ENCODE measurements around the gene NLRC5. TPM values are rescaled to one million over a fixed set of nuclear protein-coding genes. Genes with fewer than 3 reads are reported as not detected.
"Not testable (repeated sequence)": the region's sequence is repeated elsewhere in the genome, so short reads cannot be mapped to it uniquely, and the experiment has no call there.

Gene NLRC5
- total RNA-seq, 1 experiment from 2014 or later = 1.6 TPM

GRCh38 chr16:57096192-57096591 is 106.8 kb downstream of the NLRC5 start:
- Mint-ChIP-seq H3K27ac (ENCODE audit: unreplicated experiment) (no peak overlapping the region), H3K4me1 (ENCODE audit: low read depth, unreplicated experiment) (peaks cover 9% of the 10 kb centered on the region), H3K4me3 (ENCODE audit: unreplicated experiment) (no peak overlapping the region), H3K36me3 (ENCODE audit: insufficient read depth, unreplicated experiment) (peaks cover 8% of the 10 kb centered on the region), H3K27me3 (ENCODE audit: insufficient read depth, unreplicated experiment) (no peaks in the 10 kb centered on the region), H3K9me3 (ENCODE audit: unreplicated experiment) (no peaks in the 10 kb centered on the region)
- intact Hi-C loops (cut with micrococcal nuclease; ENCODE audit: unreplicated experiment) = no loop called here
- no TSS peak for BruUV-seq (replicated peaks)
- H3K9me3 ChIP-seq = no peaks in the 10 kb centered on the region
- POLR2A ChIA-PET = no interaction called here
- H3K4me3 ChIP-seq (ENCODE audit: low read depth, low read length) = no peak overlapping the region
- no peaks in the 10 kb centered on the region for H3K27me3 ChIP-seq (replicated peaks; ENCODE audit: control insufficient read depth, insufficient read depth, low read length)
- TF ChIP-seq CTCF (IDR thresholded peaks at IDR 0.05; ENCODE audit: insufficient read depth in 1 of 2, low read depth in 1 of 2, low read length in 1 of 2, severe bottlenecking in 1 of 2, unreplicated experiment in 1 of 2) = no peak
- no peak for DNase-seq
- peaks cover 1% of the 10 kb centered on the region; the same call in 1 of the 2 replicates for H3K36me3 ChIP-seq (ENCODE audit: control insufficient read depth, insufficient read depth, low read length)
- CTCF ChIA-PET = no interaction called here
- H3K4me1 ChIP-seq = peaks cover 8% of the 10 kb centered on the region

GRCh38 chr16:57096793-57097192 is 107.4 kb downstream of the NLRC5 start:
- CTCF ChIA-PET = interaction anchor here (0.7 kb wide), 1 partner anchor 225 kb away, joined by 4 read pairs; no protein-coding TSS in a partner anchor
- Mint-ChIP-seq H3K4me3 (ENCODE audit: unreplicated experiment) (no peak overlapping the region), H3K4me1 (ENCODE audit: low read depth, unreplicated experiment) (peaks cover 5% of the 10 kb centered on the region), H3K9me3 (ENCODE audit: unreplicated experiment) (no peaks in the 10 kb centered on the region), H3K36me3 (ENCODE audit: insufficient read depth, unreplicated experiment) (peaks cover 5% of the 10 kb centered on the region), H3K27ac (ENCODE audit: unreplicated experiment) (no peak overlapping the region), H3K27me3 (ENCODE audit: insufficient read depth, unreplicated experiment) (no peaks in the 10 kb centered on the region)
- no peak for DNase-seq
- no peak for TF ChIP-seq CTCF (IDR thresholded peaks at IDR 0.05; ENCODE audit: insufficient read depth in 1 of 2, low read depth in 1 of 2, low read length in 1 of 2, severe bottlenecking in 1 of 2, unreplicated experiment in 1 of 2)
- H3K4me1 ChIP-seq = 0 out of 2 replicates have a peak, but pooled peaks cover 3% of the 10 kb centered on the region
- H3K27me3 ChIP-seq (replicated peaks; ENCODE audit: control insufficient read depth, insufficient read depth, low read length) = no peaks in the 10 kb centered on the region
- peaks cover 1% of the 10 kb centered on the region; the same call in 1 of the 2 replicates for H3K36me3 ChIP-seq (ENCODE audit: control insufficient read depth, insufficient read depth, low read length)
- intact Hi-C loops (cut with micrococcal nuclease; ENCODE audit: unreplicated experiment) = no loop called here
- POLR2A ChIA-PET = no interaction called here
- no peaks in the 10 kb centered on the region for H3K9me3 ChIP-seq
- no TSS peak for BruUV-seq (replicated peaks)
- H3K4me3 ChIP-seq (ENCODE audit: low read depth, low read length) = no peak overlapping the region

GRCh38 chr16:57098188-57098841 is 109.0 kb downstream of the NLRC5 start:
- Mint-ChIP-seq H3K9me3 (ENCODE audit: unreplicated experiment) (no peaks in the 10 kb centered on the region), H3K4me3 (ENCODE audit: unreplicated experiment) (no peak overlapping the region), H3K36me3 (ENCODE audit: insufficient read depth, unreplicated experiment) (peaks cover 6% of the 10 kb centered on the region), H3K27ac (ENCODE audit: unreplicated experiment) (no peak overlapping the region), H3K27me3 (ENCODE audit: insufficient read depth, unreplicated experiment) (no peaks in the 10 kb centered on the region), H3K4me1 (ENCODE audit: low read depth, unreplicated experiment) (peaks cover 4% of the 10 kb centered on the region)
- no peaks in the 10 kb centered on the region for H3K9me3 ChIP-seq
- intact Hi-C loops (cut with micrococcal nuclease; ENCODE audit: unreplicated experiment) = no loop called here
- ChIA-PET POLR2A (no interaction called here), CTCF (interaction anchor here (0.5 kb wide), 1 partner anchor 305 kb away, joined by 3 read pairs; no protein-coding TSS in a partner anchor)
- H3K4me1 ChIP-seq = 0 out of 2 replicates have a peak, but pooled peaks cover 2% of the 10 kb centered on the region
- DNase-seq = no peak
- no peak for TF ChIP-seq CTCF (IDR thresholded peaks at IDR 0.05; ENCODE audit: insufficient read depth in 1 of 2, low read depth in 1 of 2, low read length in 1 of 2, severe bottlenecking in 1 of 2, unreplicated experiment in 1 of 2)
- no peak overlapping the region for H3K4me3 ChIP-seq (ENCODE audit: low read depth, low read length)
- H3K36me3 ChIP-seq (ENCODE audit: control insufficient read depth, insufficient read depth, low read length) = peaks cover 1% of the 10 kb centered on the region; the same call in 1 of the 2 replicates
- H3K27me3 ChIP-seq (replicated peaks; ENCODE audit: control insufficient read depth, insufficient read depth, low read length) = no peaks in the 10 kb centered on the region
- no TSS peak for BruUV-seq (replicated peaks)

- intact Hi-C loops (cut with micrococcal nuclease; ENCODE audit: unreplicated experiment); H3K27ac Mint-ChIP-seq (ENCODE audit: unreplicated experiment); H3K4me3 Mint-ChIP-seq (ENCODE audit: unreplicated experiment); H3K27me3 Mint-ChIP-seq (ENCODE audit: insufficient read depth, unreplicated experiment); H3K4me1 Mint-ChIP-seq (ENCODE audit: low read depth, unreplicated experiment); DNase-seq; H3K4me1 ChIP-seq; BruUV-seq (replicated peaks); H3K4me3 ChIP-seq (ENCODE audit: low read depth, low read length); POLR2A ChIA-PET; H3K27me3 ChIP-seq (replicated peaks; ENCODE audit: control insufficient read depth, insufficient read depth, low read length); H3K9me3 Mint-ChIP-seq (ENCODE audit: unreplicated experiment); H3K36me3 ChIP-seq (ENCODE audit: control insufficient read depth, insufficient read depth, low read length); H3K9me3 ChIP-seq; CTCF ChIA-PET: not testable (repeated sequence)
- H3K36me3 Mint-ChIP-seq (ENCODE audit: insufficient read depth, unreplicated experiment) = peaks cover 11% of the 10 kb centered on the region
Observed at GRCh38 chr16:57099965-57100364, 110.6 kb downstream of the NLRC5 start.
